DMS53 treated with DMSO at 0.1 percent for 48 hours (cell line): ENCODE results near the gene TEX13A.

ENCODE experiments used
- DNase-seq: peaks from one replicate; lab custom pipeline; 2025; ENCODE audit not compliant: unreplicated experiment; lab: John Stamatoyannopoulos, UW

Gene TEX13A

DNA sequence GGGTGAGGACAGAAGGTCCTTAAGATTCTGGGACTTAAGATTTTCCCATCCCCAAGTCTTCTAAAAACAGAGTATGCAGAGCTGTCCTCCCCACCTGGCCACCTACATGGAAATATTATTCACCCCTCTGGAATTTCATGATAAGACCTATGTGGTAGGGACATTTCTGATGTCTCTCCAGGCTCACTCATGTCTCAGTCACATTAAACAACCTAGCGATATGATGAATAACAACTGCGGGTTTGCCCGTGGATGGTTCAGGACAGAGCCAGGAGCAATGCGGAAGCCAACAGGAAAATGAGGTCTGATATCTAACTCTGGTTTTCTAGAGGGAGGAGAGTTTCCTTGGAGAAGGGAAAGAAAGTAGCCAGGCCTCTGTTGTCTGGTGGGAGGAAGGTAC lies 47.4 kb downstream of the TEX13A start:
- no peak for DNase-seq
